Activated CD8-positive, alpha-beta T cell treated with anti-CD3 and anti-CD28 coated beads for 36 hours (primary cell): ENCODE data around the gene MYBL2. TPM values are rescaled to one million over a fixed set of nuclear protein-coding genes. Genes with fewer than 3 reads are reported as not detected.
"Not testable (repeated sequence)": the region's sequence is repeated elsewhere in the genome, so short reads cannot be mapped to it uniquely, and the experiment has no call there.

ENCODE experiments used
- ATAC-seq: fragments of 200-7000 bp; cut with Tn5 transposase; one replicate; pipeline ENCODE4 v1.10.0; 2021; ENCODE audit warnings: mild to moderate bottlenecking, moderate library complexity
- CTCF ChIA-PET: fragments of 350-600 bp; sonication (Branson Sonifier 250); formaldehyde crosslinking; loops from one replicate; lab custom pipeline; 2021; ENCODE audit warnings: antibody characterized with exemption; lab: Charles Lee
- POLR2A ChIA-PET: fragments of 350-600 bp; sonication (Branson Sonifier 250); formaldehyde crosslinking; loops from one replicate; lab custom pipeline; 2021; ENCODE audit warnings: antibody characterized with exemption; lab: Charles Lee
- DNase-seq: peaks from one replicate; pipeline ENCODE4 v3.0.0-alpha.2; 2020
- H3K27ac Mint-ChIP-seq: one replicate; pipeline ENCODE4 v1.8.0; 2021; ENCODE audit warnings: mild to moderate bottlenecking, mixed read lengths
- H3K27me3 Mint-ChIP-seq: one replicate; pipeline ENCODE4 v1.8.0; 2021; ENCODE audit warnings: mixed read lengths
- H3K36me3 Mint-ChIP-seq: one replicate; pipeline ENCODE4 v1.8.0; 2021; ENCODE audit warnings: low read depth, mixed read lengths
- H3K4me1 Mint-ChIP-seq: one replicate; pipeline ENCODE4 v1.8.0; 2021; ENCODE audit warnings: low read depth, mixed read lengths
- H3K4me3 Mint-ChIP-seq: one replicate; pipeline ENCODE4 v1.8.0; 2021; ENCODE audit warnings: mild to moderate bottlenecking, moderate library complexity, mixed read lengths
- H3K9me3 Mint-ChIP-seq: one replicate; pipeline ENCODE4 v1.8.0; 2021; ENCODE audit warnings: mixed read lengths
- CTCF ChIP-seq: fragments of 200-600 bp; IDR thresholded peaks from one replicate; pipeline ENCODE4 v1.8.0; 2022; ENCODE audit warnings: antibody characterized with exemption, mild to moderate bottlenecking
- intact Hi-C: fragments of 100-400 bp; cut with micrococcal nuclease; formaldehyde crosslinking; loops from one replicate; pipeline ENCODE4 v1.10.0; 2022
- total RNA-seq, 2 experiments: library from RNA; stranded (reverse); gene quantifications; one replicate each; pipeline ENCODE4 v1.2.3, GENCODE V29; 2021

Gene MYBL2
- total RNA-seq, 2 experiments from 2014 or later, result 93.6 to 96.4 TPM

- peaks cover 30% of the 10 kb centered on the region for H3K4me1 Mint-ChIP-seq
- peaks cover 10% of the 10 kb centered on the region for H3K27me3 Mint-ChIP-seq
- ChIA-PET CTCF (interaction anchor here (1.2 kb wide), 1 partner anchor 325 kb away, joined by 3 read pairs; no protein-coding TSS in a partner anchor), POLR2A (interaction anchor here (0.6 kb wide), 1 partner anchor 29 kb away, joined by 5 read pairs; the partner anchor contains the start of gene GTSF1L)
- DNase-seq, result no peak
- no peak for ATAC-seq
- no peak overlapping the region for H3K27ac Mint-ChIP-seq
- intact Hi-C loops, result loop anchor here (10.0 kb wide), 1 partner anchor 199 kb away; no protein-coding TSS in a partner anchor
- peaks cover 4% of the 10 kb centered on the region for H3K36me3 Mint-ChIP-seq
- TF ChIP-seq CTCF, result no peak
- peaks cover 17% of the 10 kb centered on the region for H3K9me3 Mint-ChIP-seq
- H3K4me3 Mint-ChIP-seq, result no peak overlapping the region
Measured at GRCh38 chr20:43755390-43755789, 88.5 kb downstream of the MYBL2 start.

GRCh38 chr20:43755851-43756250 lies 88.9 kb downstream of the MYBL2 start:
- Mint-ChIP-seq H3K27ac (no peak overlapping the region), H3K4me3 (no peak overlapping the region), H3K27me3 (peaks cover 10% of the 10 kb centered on the region), H3K36me3 (peaks cover 4% of the 10 kb centered on the region), H3K4me1 (peaks cover 27% of the 10 kb centered on the region), H3K9me3 (peaks cover 14% of the 10 kb centered on the region)
- TF ChIP-seq CTCF, result no peak
- intact Hi-C loops, result loop anchor here (10.0 kb wide), 1 partner anchor 199 kb away; no protein-coding TSS in a partner anchor
- ATAC-seq (no peak), DNase-seq (no peak)
- ChIA-PET POLR2A (no interaction called here), CTCF (no interaction called here)

DNA sequence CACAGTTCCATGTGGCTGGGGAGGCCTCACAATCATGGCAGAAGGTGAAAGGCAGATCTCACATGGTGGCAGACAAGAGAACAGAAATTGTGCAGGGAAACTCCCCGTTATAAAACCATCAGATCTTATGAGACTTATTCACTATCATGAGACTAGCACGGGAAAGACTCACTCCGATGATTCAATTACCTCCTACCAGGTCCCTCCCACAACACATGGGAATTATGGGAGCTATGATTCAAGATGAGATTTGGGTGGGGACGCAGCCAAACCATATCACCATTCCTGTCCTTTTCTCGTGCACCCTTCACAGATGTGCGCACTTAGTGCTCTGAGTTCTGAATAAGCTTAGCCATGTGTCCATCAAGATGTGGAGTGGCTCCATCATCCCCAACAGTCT lies 91.0 kb downstream of the MYBL2 start:
- CTCF ChIA-PET, POLR2A ChIA-PET, H3K4me1 Mint-ChIP-seq: not testable (repeated sequence)

DNA sequence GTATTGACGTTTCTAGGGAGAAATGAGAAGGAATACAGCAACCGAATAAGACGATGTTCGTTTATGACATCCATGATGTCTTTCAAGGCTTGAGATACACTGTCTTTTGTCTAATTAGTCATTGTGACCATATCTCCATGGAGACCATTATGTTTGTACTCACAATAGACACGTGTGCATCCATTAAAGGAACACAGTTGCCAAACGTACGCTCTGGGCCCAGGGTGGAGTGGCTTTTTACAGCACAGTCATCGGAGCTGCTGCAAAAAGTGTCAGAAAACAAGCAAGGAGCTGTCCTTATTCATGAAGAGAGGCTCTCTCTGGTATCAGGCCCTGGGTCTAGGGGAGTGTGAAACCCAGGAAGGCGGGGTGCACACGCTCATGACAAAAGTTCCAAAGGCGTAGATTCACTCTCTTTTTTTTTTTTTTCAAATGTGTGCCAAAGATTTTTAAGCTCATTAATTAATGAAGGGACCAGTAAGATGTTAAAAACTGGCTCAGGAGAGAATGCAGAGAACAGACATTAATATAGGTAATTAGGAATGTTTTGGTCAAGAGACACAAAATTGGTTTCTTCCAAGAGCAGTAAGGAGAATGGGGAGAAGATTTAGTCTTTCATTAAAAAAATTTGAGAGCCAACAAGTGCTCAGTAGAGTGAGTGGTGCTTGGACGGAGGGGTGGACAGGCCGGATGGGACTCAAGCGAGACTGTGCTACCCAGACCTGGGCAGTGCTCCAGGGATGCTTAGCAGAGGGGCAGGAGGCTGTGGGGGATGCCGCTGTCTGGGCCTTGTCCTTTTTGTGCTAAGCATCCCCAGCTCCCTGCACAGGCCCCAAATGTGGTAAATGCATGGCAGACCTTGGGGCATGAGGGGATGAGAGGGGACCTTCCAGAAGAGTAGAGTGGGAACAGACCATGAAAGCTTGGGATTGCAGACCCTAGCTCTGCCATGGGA lies 94.7 kb downstream of the MYBL2 start:
- no peak overlapping the region for H3K27ac Mint-ChIP-seq
- POLR2A ChIA-PET, result interaction anchor here (0.8 kb wide), 1 partner anchor 23 kb away, joined by 3 read pairs; no protein-coding TSS in a partner anchor
- no peak for ATAC-seq

More for the DNA sequence above, 91.0 kb downstream of the MYBL2 start:
- intact Hi-C loops, result loop anchor here (10.0 kb wide), 1 partner anchor 197 kb away; no protein-coding TSS in a partner anchor
- not testable (repeated sequence) for H3K4me3 Mint-ChIP-seq, DNase-seq, H3K27me3 Mint-ChIP-seq, H3K27ac Mint-ChIP-seq, H3K9me3 Mint-ChIP-seq, ATAC-seq, H3K36me3 Mint-ChIP-seq

More for the DNA sequence above, 94.7 kb downstream of the MYBL2 start:
- DNase-seq, result no peak
- no peak for TF ChIP-seq CTCF
- H3K36me3 Mint-ChIP-seq, result no peaks in the 10 kb centered on the region
- peaks cover 4% of the 10 kb centered on the region for H3K4me1 Mint-ChIP-seq
- intact Hi-C loops, result no loop called here
- CTCF ChIA-PET, result interaction anchor here (1.4 kb wide), 1 partner anchor 11 kb away, joined by 4 read pairs; no protein-coding TSS in a partner anchor
- no peak overlapping the region for H3K4me3 Mint-ChIP-seq
- H3K9me3 Mint-ChIP-seq, result peaks cover 3% of the 10 kb centered on the region
- H3K27me3 Mint-ChIP-seq, result peaks cover 5% of the 10 kb centered on the region
